Inflammatory macrophage treated with lipopolysaccharide for 1 hour (primary cell): Measurements from ENCODE around the gene ABLIM3.
"Not testable (repeated sequence)": the region's sequence is repeated elsewhere in the genome, so short reads cannot be mapped to it uniquely, and the experiment has no call there.

Experiments used
- DNase-seq, 2 donors: peaks; one replicate each; pipeline ENCODE4 v3.0.0-alpha.2; 2020 to 2022

The ABLIM3 gene

GRCh38 chr5:149262315-149262714, 121.0 kb downstream of the ABLIM3 start:
- DNase-seq, result no peak

GRCh38 chr5:149264439-149265067, 123.3 kb downstream of the ABLIM3 start:
- no peak for DNase-seq

- no peak for DNase-seq
Observed at GRCh38 chr5:149265068-149265465, 123.8 kb downstream of the ABLIM3 start.

- peak; percentile 53 to 63 for DNase-seq
Observed at GRCh38 chr5:149265597-149265996, 124.3 kb downstream of the ABLIM3 start.

GRCh38 chr5:149267241-149267973, 126.1 kb downstream of the ABLIM3 start:
- no peak for DNase-seq

- peak; percentile 45 to 74 for DNase-seq
Observed at GRCh38 chr5:149268928-149269557, 127.8 kb downstream of the ABLIM3 start.

- DNase-seq, result no peak
Observed at GRCh38 chr5:149271195-149271715, 130.0 kb downstream of the ABLIM3 start.

GRCh38 chr5:149271716-149272563, 130.6 kb downstream of the ABLIM3 start, which contains the start of gene AFAP1L1:
Gene AFAP1L1, plus strand, starts transcription at chr5:149271859. Its CDS starts 110 bp downstream, at chr5:149271969.
- peak in 1 of 2 donors; percentile 40 for DNase-seq

- DNase-seq, result not testable (repeated sequence)
Observed at GRCh38 chr5:149272781-149273180, 131.5 kb downstream of the ABLIM3 start.

GRCh38 chr5:149273237-149273636, 131.9 kb downstream of the ABLIM3 start:
- DNase-seq, result no peak

- no peak for DNase-seq
Observed at GRCh38 chr5:149273950-149274349, 132.7 kb downstream of the ABLIM3 start.

GRCh38 chr5:149274939-149275338, 133.6 kb downstream of the ABLIM3 start:
- DNase-seq, result no peak

- DNase-seq, result peak; percentile 43 to 64
Observed at GRCh38 chr5:149277801-149278200, 136.5 kb downstream of the ABLIM3 start.

GRCh38 chr5:149278451-149279210, 137.3 kb downstream of the ABLIM3 start:
- DNase-seq, result peak; percentile 76 to 89

GRCh38 chr5:149279661-149280060, 138.4 kb downstream of the ABLIM3 start:
- no peak for DNase-seq

GRCh38 chr5:149280124-149280523, 138.8 kb downstream of the ABLIM3 start:
- no peak for DNase-seq

- DNase-seq, result no peak
Observed at GRCh38 chr5:149280802-149281201, 139.5 kb downstream of the ABLIM3 start.

- no peak for DNase-seq
Observed at GRCh38 chr5:149282027-149282965, 141.0 kb downstream of the ABLIM3 start.

- DNase-seq, result no peak
Observed at GRCh38 chr5:149282966-149283332, 141.7 kb downstream of the ABLIM3 start.

GRCh38 chr5:149283626-149284480, 142.6 kb downstream of the ABLIM3 start:
- DNase-seq, result no peak
